GM12878 (cell line): ENCODE measurements around the gene SLC22A31. TPM values are rescaled to one million over a fixed set of nuclear protein-coding genes. Genes with fewer than 3 reads are reported as not detected.

ENCODE experiments used
- ATAC-seq: fragments of 200-7000 bp; cut with Tn5 transposase; 3 replicates; pipeline ENCODE4 v1.9.1; 2020; ENCODE audit warnings: mild to moderate bottlenecking, moderate library complexity
- BruUV-seq: library from RNA; stranded (reverse); fragments of 400-500 nt; replicated peaks from 2 replicates; lab custom pipeline; 2021; lab: Mats Ljungman, UMichigan
- CTCF ChIA-PET: fragments of 300-600 bp; sonication (Branson Sonifier 250); formaldehyde crosslinking; extraction: SDS; loops from one replicate; lab custom pipeline; 2021; ENCODE audit warnings: inconsistent platforms; lab: Yijun Ruan, JAX
- POLR2A ChIA-PET: fragments of 350-600 bp; formaldehyde crosslinking; extraction: SDS; loops from one replicate; lab custom pipeline; 2021; ENCODE audit warnings: inconsistent platforms; lab: Charles Lee
- RAD21 ChIA-PET: fragments of 300-600 bp; sonication (Branson Sonifier 250); formaldehyde crosslinking; loops from one replicate; lab custom pipeline; 2023; ENCODE audit warnings: antibody characterized with exemption; ENCODE audit not compliant: unreplicated experiment; lab: Charles Lee
- SMC1A ChIA-PET: fragments of 300-600 bp; sonication (Branson Sonifier 250); formaldehyde crosslinking; loops from one replicate; lab custom pipeline; 2023; ENCODE audit not compliant: unreplicated experiment, uncharacterized antibody; lab: Charles Lee
- DNase-seq: peaks from one replicate; pipeline ENCODE4 v3.0.0-alpha.2; 2011; ENCODE audit warnings: low read depth, low spot score
- FAIRE-seq: peaks from 3 replicates; lab custom pipeline; 2011; peaks lifted over from hg19 to GRCh38; lab: Jason Lieb, UNC
- H2AFZ ChIP-seq: 2 replicates; pipeline ENCODE4 v1.6.0; 2011; ENCODE audit warnings: low read depth, low read length, control low read depth; ENCODE audit not compliant: control insufficient read depth
- H3K27ac ChIP-seq: 2 replicates; pipeline ENCODE4 v1.5.1; 2011; ENCODE audit warnings: control low read depth; ENCODE audit not compliant: control insufficient read depth, insufficient read depth
- H3K27me3 ChIP-seq, 2 experiments: replicated peaks in 1 of 2; 2 replicates each; pipeline versions ENCODE4 v1.6.0 to v1.6.1; 2011; ENCODE audit warnings: low read length in 1 of 2; ENCODE audit not compliant: control insufficient read depth in 2 of 2, insufficient read depth in 2 of 2
- H3K36me3 ChIP-seq, 2 experiments: 2 replicates each; pipeline ENCODE4 v1.5.1; 2011; ENCODE audit warnings: low read length in 1 of 2; ENCODE audit not compliant: control insufficient read depth in 2 of 2, insufficient read depth in 2 of 2
- H3K4me1 ChIP-seq: 2 replicates; pipeline ENCODE4 v1.6.1; 2011; ENCODE audit warnings: mild to moderate bottlenecking, low read length, moderate library complexity, mixed read lengths; ENCODE audit not compliant: control insufficient read depth, insufficient read depth
- H3K4me2 ChIP-seq: 2 replicates; pipeline ENCODE4 v1.6.0; 2011; ENCODE audit warnings: control low read depth; ENCODE audit not compliant: control insufficient read depth, insufficient read depth
- H3K4me3 ChIP-seq: fragments of 200-600 bp; sonication (generic); 2 replicates; pipeline ENCODE4 v1.5.1; 2016
- H3K79me2 ChIP-seq: 2 replicates; pipeline ENCODE4 v1.6.0; 2011; ENCODE audit warnings: low read length; ENCODE audit not compliant: control insufficient read depth, insufficient read depth
- H3K9ac ChIP-seq: 2 replicates; pipeline ENCODE4 v1.8.0; 2011; ENCODE audit warnings: low read length, control low read depth, mixed read lengths; ENCODE audit not compliant: control insufficient read depth, insufficient read depth
- H3K9me3 ChIP-seq: replicated peaks from 3 replicates; pipeline ENCODE4 v1.5.1; 2011; ENCODE audit warnings: mild to moderate bottlenecking, low read length; ENCODE audit not compliant: control insufficient read depth, insufficient read depth
- H4K20me1 ChIP-seq: 2 replicates; pipeline ENCODE4 v1.6.0; 2011; ENCODE audit not compliant: control insufficient read depth, insufficient read depth
- CBX3 ChIP-seq: fragments of 200-600 bp; sonication (generic); IDR thresholded peaks from 2 replicates; pipeline ENCODE4 v1.6.1; 2016; ENCODE audit warnings: low read depth, borderline replicate concordance
- ESRRA ChIP-seq: IDR thresholded peaks from 2 replicates; pipeline ENCODE4 v1.6.1; 2012; ENCODE audit warnings: mild to moderate bottlenecking, low read length, improper control_type of control experiment
- MEF2B ChIP-seq: fragments of 450-650 bp; IDR thresholded peaks from 2 replicates; pipeline ENCODE4 v1.6.1; 2018; ENCODE audit warnings: mild to moderate bottlenecking, moderate library complexity; ENCODE audit not compliant: partially characterized antibody, poor library complexity, severe bottlenecking
- MYB ChIP-seq: fragments of 150-350 bp; IDR thresholded peaks from 2 replicates; pipeline ENCODE4 v1.6.1; 2014; ENCODE audit warnings: mild to moderate bottlenecking, low read depth, low read length, borderline replicate concordance
- NFYB ChIP-seq: IDR thresholded peaks from 2 replicates; pipeline ENCODE4 v1.6.1; 2011; ENCODE audit warnings: low read depth, mild to moderate bottlenecking, low read length, improper control_type of control experiment, moderate library complexity; ENCODE audit not compliant: insufficient read depth
- PAX8 ChIP-seq: fragments of 450-650 bp; IDR thresholded peaks from 2 replicates; pipeline ENCODE4 v1.6.1; 2017; ENCODE audit warnings: mild to moderate bottlenecking, moderate library complexity
- POU2F2 ChIP-seq: IDR thresholded peaks from 3 replicates; pipeline ENCODE4 v1.6.1; 2011; ENCODE audit warnings: low read depth, mild to moderate bottlenecking, low read length, borderline replicate concordance
- RAD21 ChIP-seq: IDR thresholded peaks from 2 replicates; pipeline ENCODE4 v1.6.1; 2011; ENCODE audit warnings: mild to moderate bottlenecking, low read depth, low read length, moderate library complexity; ENCODE audit not compliant: insufficient read depth
- REST ChIP-seq: IDR thresholded peaks from 2 replicates; pipeline ENCODE4 v1.6.1; 2012; ENCODE audit warnings: mild to moderate bottlenecking, low read depth, low read length
- TCF12 ChIP-seq: IDR thresholded peaks from 2 replicates; pipeline ENCODE4 v1.6.1; 2011; ENCODE audit warnings: low read depth, mild to moderate bottlenecking, low read length
- WGBS: methylation state at CpG from one replicate; pipeline ENCODE4 v1.1.6; 2016; ENCODE audit warnings: low lambda C conversion rate; ENCODE audit not compliant: insufficient replicate concordance, insufficient coverage; ENCODE audit errors: missing lambda C conversion rate; 5-methylcytosine and 5-hydroxymethylcytosine counted together
- in situ Hi-C: fragments of 300-500 bp; cut with MboI; formaldehyde crosslinking; loops from 9 replicates; pipeline ENCODE4 v1.14.3; 2018; ENCODE audit warnings: mixed read lengths
- intact Hi-C: fragments of 100-400 bp; cut with micrococcal nuclease; formaldehyde crosslinking; loops from one replicate; pipeline ENCODE4 v1.14.2; 2022; ENCODE audit not compliant: unreplicated experiment
- polyA plus RNA-seq, 11 experiments: library from polyadenylated mRNA; depleted of rRNA in 4 of 11; unstranded in 6 of 11; stranded (reverse) in 5 of 11; fragments of >200 nt; fragmentation: Nextera tagmentation in 4 of 11; fragmentation: Illumina TruSeq in 1 of 11; extraction: Ambion mirVana in 4 of 11; extraction: Trizol in 1 of 11; gene quantifications; 1 replicate in 1 of 11; 2 replicates in 10 of 11; pipeline versions ENCODE4 v1.2.1 to v1.2.3, GENCODE V29; 2011 to 2016; ENCODE audit warnings: inconsistent platforms in 2 of 11, missing spikeins in 2 of 11, low read depth in 1 of 11
- total RNA-seq, 4 experiments: library from RNA; depleted of rRNA in 3 of 4; stranded (reverse); fragments of >200 nt in 3 of 4; fragmentation: Illumina TruSeq in 1 of 4; extraction: Trizol in 1 of 4; gene quantifications; 2 replicates each; pipeline versions ENCODE4 v1.2.1 to v1.2.3, GENCODE V29; 2013 to 2021

Gene SLC22A31
- total and polyA plus RNA-seq, 10 of the 15 experiments (the other 5 are each of a cell fraction or from before 2014, with no cell fraction given), result 0.13 to 0.24 (median 0.23) TPM; not detected in 7

GRCh38 chr16:89210165-89210903 lies 10.0 kb upstream of the SLC22A31 start:
- DNase-seq, result no peak
- no peak overlapping the region for H3K27ac ChIP-seq
- POLR2A ChIA-PET, result no interaction called here
- peak; percentile 27 for ATAC-seq
- no peak for FAIRE-seq
- no peak overlapping the region for H3K4me2 ChIP-seq
- no peaks in the 10 kb centered on the region for H3K36me3 ChIP-seq
- RAD21 ChIA-PET, result no interaction called here
- no peaks in the 10 kb centered on the region for H4K20me1 ChIP-seq
- H3K27me3 ChIP-seq, result peaks cover 0 to 2% of the 10 kb centered on the region in 2 experiments; a peak in 1 of 4 replicates
- no peak overlapping the region for H3K4me3 ChIP-seq
- intact Hi-C loops (loop anchor here (10.0 kb wide), 1 partner anchor 466 kb away; no protein-coding TSS in a partner anchor), in situ Hi-C loops (loop anchor here (5.0 kb wide), 1 partner anchor 463 kb away; no protein-coding TSS in a partner anchor)
- SMC1A ChIA-PET, result no interaction called here
- H3K4me1 ChIP-seq, result 0 out of 2 replicates have a peak, but pooled peaks cover 2% of the 10 kb centered on the region
- BruUV-seq, result no TSS peak
- CTCF ChIA-PET, result no interaction called here
- H3K79me2 ChIP-seq, result no peaks in the 10 kb centered on the region
- no peak overlapping the region for H2AFZ ChIP-seq
- TF ChIP-seq MEF2B (no peak), TCF12 (peak; percentile 65; the same call in 1 of the 2 replicates)
- 1% methylated on average over 11 of the region's 11 CpGs for WGBS
- H3K9me3 ChIP-seq, result no peaks in the 10 kb centered on the region
- no peak overlapping the region for H3K9ac ChIP-seq

- H2AFZ ChIP-seq, result no peak overlapping the region
- no TSS peak for BruUV-seq
- intact Hi-C loops (loop anchor here (10.0 kb wide), 1 partner anchor 465 kb away; no protein-coding TSS in a partner anchor), in situ Hi-C loops (loop anchor here (5.0 kb wide), 1 partner anchor 462 kb away; no protein-coding TSS in a partner anchor)
- H3K9me3 ChIP-seq, result no peaks in the 10 kb centered on the region
- no peak overlapping the region for H3K9ac ChIP-seq
- ATAC-seq, result no peak
- ChIA-PET CTCF (no interaction called here), SMC1A (no interaction called here), POLR2A (no interaction called here), RAD21 (no interaction called here)
- H3K36me3 ChIP-seq, result no peaks in the 10 kb centered on the region
- no peak for DNase-seq
- H3K4me2 ChIP-seq, result no peak overlapping the region
- H4K20me1 ChIP-seq, result no peaks in the 10 kb centered on the region
- H3K27me3 ChIP-seq, result peaks cover 0 to 2% of the 10 kb centered on the region in 2 experiments; a peak in 1 of 4 replicates
- WGBS, result 65% methylated on average over 15 of the region's 15 CpGs
- H3K27ac ChIP-seq, result no peak overlapping the region
- H3K4me3 ChIP-seq, result no peak overlapping the region
- H3K4me1 ChIP-seq, result no peaks in the 10 kb centered on the region
- H3K79me2 ChIP-seq, result no peaks in the 10 kb centered on the region
- FAIRE-seq, result no peak
- TF ChIP-seq CBX3, result no peak
- TF ChIP-seq POU2F2, result no peak
- TF ChIP-seq ESRRA, result no peak
- no peak for TF ChIP-seq RAD21
- no peak for TF ChIP-seq MYB
- TF ChIP-seq REST, result no peak
- no peak for TF ChIP-seq NFYB
- no peak for TF ChIP-seq PAX8
These were observed 9.2 kb upstream of the SLC22A31 start for GRCh38 chr16:89209522-89210044.
